ENCODE results near the gene PILRA. TPM values are rescaled to one million over a fixed set of nuclear protein-coding genes. Genes with fewer than 3 reads are reported as not detected.

PILRA gene
- total and polyA plus RNA-seq, 2 of the 13 experiments (the other 11 are each of a cell fraction or from before 2014, with no cell fraction given) = 0.13 to 1.3 TPM

DNA sequence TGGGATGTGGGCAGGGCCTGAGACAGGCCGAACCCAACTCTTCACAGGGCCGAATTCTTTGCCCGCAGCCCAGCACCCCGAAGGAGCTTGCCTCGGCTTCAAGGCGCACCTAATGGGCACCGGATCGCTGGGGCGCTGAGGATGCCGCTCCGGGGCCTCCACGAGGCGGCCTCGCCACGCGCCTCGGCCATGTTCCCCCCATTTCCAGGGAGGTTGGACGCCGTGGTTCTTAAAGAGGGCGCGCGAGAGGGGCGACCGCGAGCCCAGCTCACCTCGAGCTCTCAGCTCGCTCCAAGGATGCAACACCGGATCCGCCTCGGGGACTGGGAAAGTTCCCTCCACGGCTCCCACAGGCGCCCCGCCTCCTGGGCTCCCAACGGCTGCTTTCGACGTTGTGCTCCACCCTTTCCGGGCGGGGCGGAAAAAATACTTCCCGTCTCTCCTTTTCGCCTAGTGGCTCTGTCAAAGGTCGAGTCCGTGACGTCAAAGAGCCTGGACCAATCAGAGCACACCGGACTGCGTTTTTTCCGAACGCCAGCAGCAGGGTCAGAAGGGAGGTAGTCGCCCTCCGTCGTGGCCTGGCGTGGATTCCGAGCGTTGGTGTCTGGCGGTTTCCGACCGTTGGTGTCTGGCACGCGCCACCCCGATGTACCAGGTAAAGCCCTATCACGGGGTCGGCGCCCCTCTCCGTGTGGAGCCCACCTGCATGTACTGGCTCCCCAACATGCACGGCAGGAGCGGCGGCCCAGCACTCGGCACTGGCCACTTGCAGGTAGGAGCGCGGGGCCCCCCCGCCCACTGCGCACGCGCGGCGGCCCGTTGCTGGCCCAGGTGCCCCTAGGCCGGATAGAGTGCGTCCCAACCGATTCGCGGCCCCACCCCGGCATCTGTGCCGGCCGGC, 37.5 kb upstream of the PILRA start (continued):
- TF ChIP-seq ZNF629 (CRISPR knock-in tag; conservative IDR thresholded peaks at IDR 0.05) = peak; percentile 38
- TF ChIP-seq ZNF746 (CRISPR knock-in tag; IDR thresholded peaks at IDR 0.05) = peak; percentile 46; the same call in 1 of the 2 replicates
- TF ChIP-seq FOSL2 (CRISPR knock-in tag; IDR thresholded peaks at IDR 0.05) = peak; percentile 26; the same call in 1 of the 2 replicates
- peak; percentile 79; the same call in 1 of the 2 replicates for TF ChIP-seq BRD4 (CRISPR knock-in tag; IDR thresholded peaks at IDR 0.05)
- peak; percentile 73; the same call in 1 of the 2 replicates for TF ChIP-seq ZSCAN31 (CRISPR knock-in tag; IDR thresholded peaks at IDR 0.05; ENCODE audit: low read depth)
- peak; percentile 76; the same call in 1 of the 2 replicates for TF ChIP-seq ZNF274 (CRISPR knock-in tag; IDR thresholded peaks at IDR 0.05)
- TF ChIP-seq, protein P1, sequence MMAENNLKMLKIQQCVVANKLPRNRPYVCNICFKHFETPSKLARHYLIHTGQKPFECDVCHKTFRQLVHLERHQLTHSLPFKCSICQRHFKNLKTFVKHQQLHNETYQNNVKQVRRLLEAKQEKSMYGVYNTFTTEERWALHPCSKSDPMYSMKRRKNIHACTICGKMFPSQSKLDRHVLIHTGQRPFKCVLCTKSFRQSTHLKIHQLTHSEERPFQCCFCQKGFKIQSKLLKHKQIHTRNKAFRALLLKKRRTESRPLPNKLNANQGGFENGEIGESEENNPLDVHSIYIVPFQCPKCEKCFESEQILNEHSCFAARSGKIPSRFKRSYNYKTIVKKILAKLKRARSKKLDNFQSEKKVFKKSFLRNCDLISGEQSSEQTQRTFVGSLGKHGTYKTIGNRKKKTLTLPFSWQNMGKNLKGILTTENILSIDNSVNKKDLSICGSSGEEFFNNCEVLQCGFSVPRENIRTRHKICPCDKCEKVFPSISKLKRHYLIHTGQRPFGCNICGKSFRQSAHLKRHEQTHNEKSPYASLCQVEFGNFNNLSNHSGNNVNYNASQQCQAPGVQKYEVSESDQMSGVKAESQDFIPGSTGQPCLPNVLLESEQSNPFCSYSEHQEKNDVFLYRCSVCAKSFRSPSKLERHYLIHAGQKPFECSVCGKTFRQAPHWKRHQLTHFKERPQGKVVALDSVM (CRISPR knock-in tag; IDR thresholded peaks at IDR 0.05) = peak; percentile 41; the same call in 1 of the 2 replicates
- peak; percentile 96 for TF ChIP-seq HOXA3 (CRISPR knock-in tag; IDR thresholded peaks at IDR 0.05)
- TF ChIP-seq, protein P2, sequence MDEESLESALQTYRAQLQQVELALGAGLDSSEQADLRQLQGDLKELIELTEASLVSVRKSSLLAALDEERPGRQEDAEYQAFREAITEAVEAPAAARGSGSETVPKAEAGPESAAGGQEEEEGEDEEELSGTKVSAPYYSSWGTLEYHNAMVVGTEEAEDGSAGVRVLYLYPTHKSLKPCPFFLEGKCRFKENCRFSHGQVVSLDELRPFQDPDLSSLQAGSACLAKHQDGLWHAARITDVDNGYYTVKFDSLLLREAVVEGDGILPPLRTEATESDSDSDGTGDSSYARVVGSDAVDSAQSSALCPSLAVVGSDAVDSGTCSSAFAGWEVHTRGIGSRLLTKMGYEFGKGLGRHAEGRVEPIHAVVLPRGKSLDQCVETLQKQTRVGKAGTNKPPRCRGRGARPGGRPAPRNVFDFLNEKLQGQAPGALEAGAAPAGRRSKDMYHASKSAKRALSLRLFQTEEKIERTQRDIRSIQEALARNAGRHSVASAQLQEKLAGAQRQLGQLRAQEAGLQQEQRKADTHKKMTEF (CRISPR knock-in tag; IDR thresholded peaks at IDR 0.05) = peak; percentile 82
- TF ChIP-seq GABPB1 (CRISPR knock-in tag; IDR thresholded peaks at IDR 0.05) = peak; percentile 86
- peak; percentile 32; the same call in 1 of the 2 replicates for TF ChIP-seq SNAI1 (CRISPR knock-in tag; IDR thresholded peaks at IDR 0.05; ENCODE audit: borderline replicate concordance)
- TF ChIP-seq STAT5B (CRISPR knock-in tag; IDR thresholded peaks at IDR 0.05) = 0 out of 2 replicates have a peak, but pooled peaks have one; percentile 61
- peak; percentile 90; the same call in 1 of the 2 replicates for TF ChIP-seq NFKB2 (CRISPR knock-in tag; IDR thresholded peaks at IDR 0.05; ENCODE audit: borderline replicate concordance)
- peak; percentile 81; the same call in 1 of the 2 replicates for TF ChIP-seq SIN3A (IDR thresholded peaks at IDR 0.05; ENCODE audit: borderline replicate concordance, low read depth, low read length)
- peak; percentile 67 for TF ChIP-seq ZNF883 (CRISPR knock-in tag; IDR thresholded peaks at IDR 0.05; ENCODE audit: not compliant biosample characterization)
- peak; percentile 75; the same call in 1 of the 2 replicates for TF ChIP-seq ZNF709 (CRISPR knock-in tag; IDR thresholded peaks at IDR 0.05)
- TF ChIP-seq, protein P3, sequence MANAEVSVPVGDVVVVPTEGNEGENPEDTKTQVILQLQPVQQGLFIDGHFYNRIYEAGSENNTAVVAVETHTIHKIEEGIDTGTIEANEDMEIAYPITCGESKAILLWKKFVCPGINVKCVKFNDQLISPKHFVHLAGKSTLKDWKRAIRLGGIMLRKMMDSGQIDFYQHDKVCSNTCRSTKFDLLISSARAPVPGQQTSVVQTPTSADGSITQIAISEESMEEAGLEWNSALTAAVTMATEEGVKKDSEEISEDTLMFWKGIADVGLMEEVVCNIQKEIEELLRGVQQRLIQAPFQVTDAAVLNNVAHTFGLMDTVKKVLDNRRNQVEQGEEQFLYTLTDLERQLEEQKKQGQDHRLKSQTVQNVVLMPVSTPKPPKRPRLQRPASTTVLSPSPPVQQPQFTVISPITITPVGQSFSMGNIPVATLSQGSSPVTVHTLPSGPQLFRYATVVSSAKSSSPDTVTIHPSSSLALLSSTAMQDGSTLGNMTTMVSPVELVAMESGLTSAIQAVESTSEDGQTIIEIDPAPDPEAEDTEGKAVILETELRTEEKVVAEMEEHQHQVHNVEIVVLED (CRISPR knock-in tag; IDR thresholded peaks at IDR 0.05; ENCODE audit: borderline replicate concordance) = peak; percentile 70
- TF ChIP-seq, protein P4, sequence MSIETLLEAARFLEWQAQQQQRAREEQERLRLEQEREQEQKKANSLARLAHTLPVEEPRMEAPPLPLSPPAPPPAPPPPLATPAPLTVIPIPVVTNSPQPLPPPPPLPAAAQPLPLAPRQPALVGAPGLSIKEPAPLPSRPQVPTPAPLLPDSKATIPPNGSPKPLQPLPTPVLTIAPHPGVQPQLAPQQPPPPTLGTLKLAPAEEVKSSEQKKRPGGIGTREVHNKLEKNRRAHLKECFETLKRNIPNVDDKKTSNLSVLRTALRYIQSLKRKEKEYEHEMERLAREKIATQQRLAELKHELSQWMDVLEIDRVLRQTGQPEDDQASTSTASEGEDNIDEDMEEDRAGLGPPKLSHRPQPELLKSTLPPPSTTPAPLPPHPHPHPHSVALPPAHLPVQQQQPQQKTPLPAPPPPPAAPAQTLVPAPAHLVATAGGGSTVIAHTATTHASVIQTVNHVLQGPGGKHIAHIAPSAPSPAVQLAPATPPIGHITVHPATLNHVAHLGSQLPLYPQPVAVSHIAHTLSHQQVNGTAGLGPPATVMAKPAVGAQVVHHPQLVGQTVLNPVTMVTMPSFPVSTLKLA (IDR thresholded peaks at IDR 0.05) = peak; percentile 29
- TF ChIP-seq RXRB (CRISPR knock-in tag; IDR thresholded peaks at IDR 0.05; ENCODE audit: borderline replicate concordance) = peak; percentile 45; the same call in 1 of the 2 replicates
- TF ChIP-seq ZNF468 (CRISPR knock-in tag; IDR thresholded peaks at IDR 0.05) = 0 out of 2 replicates have a peak, but pooled peaks have one; percentile 39
- TF ChIP-seq MZF1 (CRISPR knock-in tag; IDR thresholded peaks at IDR 0.05; ENCODE audit: borderline replicate concordance) = 0 out of 2 replicates have a peak, but pooled peaks have one; percentile 44
- peak; percentile 96 for TF ChIP-seq NR2C2 (CRISPR knock-in tag; IDR thresholded peaks at IDR 0.05; ENCODE audit: borderline replicate concordance)

Measured in HepG2 (cell line).